Right hindlimb (tissue), 1 donor: ENCODE results near the gene CDC42BPG.

Experiments used
- DNase-seq: peaks from one replicate; pipeline ENCODE4 v3.0.0-alpha.2; 2018

CDC42BPG gene

DNA sequence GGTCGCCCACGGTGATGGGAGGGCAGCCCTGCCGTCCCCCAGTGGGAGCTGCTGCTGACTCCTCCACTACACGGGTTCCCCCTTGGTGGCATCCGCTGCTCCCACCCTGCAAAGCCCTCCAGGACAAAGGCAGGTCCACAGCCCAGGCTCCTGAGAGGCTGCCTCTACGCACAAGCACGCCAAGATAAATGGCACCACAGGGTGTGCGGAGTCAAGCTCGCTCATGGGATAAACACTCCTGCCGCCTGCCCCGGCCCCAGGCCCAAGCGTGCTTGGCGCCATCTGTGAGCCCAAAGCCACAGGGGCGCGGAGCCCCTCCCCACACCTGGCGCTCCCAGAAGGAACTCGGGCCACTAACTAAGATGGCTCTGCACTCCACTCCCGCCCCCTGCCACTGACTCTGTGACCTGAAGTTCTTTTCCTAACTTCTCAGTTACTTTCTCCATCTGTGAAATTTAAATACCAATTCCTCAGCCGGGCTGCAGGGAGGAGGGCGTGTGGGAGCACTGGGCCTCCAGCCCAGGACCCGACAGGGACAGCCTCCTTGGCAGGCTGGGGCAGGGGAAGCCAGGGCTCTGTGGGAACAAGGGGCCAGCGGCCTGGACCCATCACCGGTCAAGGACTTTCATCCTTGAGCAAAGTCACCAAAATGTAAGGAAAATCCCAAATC is 19.1 kb upstream of the CDC42BPG start:
- no peak for DNase-seq

DNA sequence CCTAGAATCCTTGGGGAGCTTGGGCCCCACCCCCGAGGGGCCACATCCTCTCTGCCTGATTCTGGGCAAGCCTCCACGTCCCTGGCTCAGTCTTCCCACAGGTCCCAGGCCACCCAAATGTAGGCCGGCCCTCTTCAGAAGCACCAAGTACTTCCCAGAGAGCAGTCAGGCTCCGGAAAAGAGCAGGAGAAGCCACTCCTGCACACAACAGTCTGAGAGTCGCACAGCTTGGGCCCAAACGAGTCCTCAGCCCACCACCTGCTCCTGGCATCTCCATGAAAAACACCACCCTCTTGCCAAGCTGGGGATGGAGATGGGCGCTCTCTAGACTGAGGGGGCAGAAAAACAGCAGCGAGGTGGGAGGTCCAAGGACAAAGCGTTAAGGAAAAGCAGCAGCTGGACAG is 18.5 kb upstream of the CDC42BPG start:
- DNase-seq: no peak

DNA sequence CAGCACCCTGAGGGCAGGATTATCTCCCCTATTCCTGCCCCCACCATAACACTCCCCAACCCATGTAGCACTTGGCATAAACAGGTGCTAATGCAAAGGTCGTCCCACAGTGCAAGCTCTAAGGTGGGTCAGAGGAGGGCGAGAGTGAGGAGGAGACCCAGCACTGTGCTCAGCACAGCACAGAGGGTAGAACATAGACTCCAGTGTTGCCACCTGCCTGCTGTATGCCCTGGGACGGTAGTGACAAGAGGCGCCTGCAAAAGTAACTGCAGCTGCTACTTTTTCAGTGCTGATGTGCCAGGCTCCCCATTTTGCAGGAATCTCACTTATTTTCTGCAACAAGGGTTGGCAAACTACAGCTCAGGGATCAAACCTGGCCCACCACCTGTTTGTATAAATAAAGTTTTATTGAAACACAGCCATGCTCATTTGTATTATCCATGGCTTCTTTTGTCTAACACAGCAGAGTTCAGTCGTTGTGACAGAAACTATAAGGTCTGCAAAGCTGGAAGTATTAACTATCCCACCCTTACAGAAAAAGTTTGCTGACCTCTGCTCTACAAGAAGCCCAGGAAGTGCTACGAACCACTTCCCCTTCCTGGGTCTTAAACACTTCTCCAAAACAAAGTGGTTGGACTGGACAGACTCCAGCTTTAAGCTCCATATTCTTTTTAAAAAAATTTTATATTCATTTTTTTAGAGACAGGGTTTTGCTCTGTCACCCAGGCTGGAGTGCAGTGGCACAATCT is 16.9 kb upstream of the CDC42BPG start:
- DNase-seq: no peak

DNA sequence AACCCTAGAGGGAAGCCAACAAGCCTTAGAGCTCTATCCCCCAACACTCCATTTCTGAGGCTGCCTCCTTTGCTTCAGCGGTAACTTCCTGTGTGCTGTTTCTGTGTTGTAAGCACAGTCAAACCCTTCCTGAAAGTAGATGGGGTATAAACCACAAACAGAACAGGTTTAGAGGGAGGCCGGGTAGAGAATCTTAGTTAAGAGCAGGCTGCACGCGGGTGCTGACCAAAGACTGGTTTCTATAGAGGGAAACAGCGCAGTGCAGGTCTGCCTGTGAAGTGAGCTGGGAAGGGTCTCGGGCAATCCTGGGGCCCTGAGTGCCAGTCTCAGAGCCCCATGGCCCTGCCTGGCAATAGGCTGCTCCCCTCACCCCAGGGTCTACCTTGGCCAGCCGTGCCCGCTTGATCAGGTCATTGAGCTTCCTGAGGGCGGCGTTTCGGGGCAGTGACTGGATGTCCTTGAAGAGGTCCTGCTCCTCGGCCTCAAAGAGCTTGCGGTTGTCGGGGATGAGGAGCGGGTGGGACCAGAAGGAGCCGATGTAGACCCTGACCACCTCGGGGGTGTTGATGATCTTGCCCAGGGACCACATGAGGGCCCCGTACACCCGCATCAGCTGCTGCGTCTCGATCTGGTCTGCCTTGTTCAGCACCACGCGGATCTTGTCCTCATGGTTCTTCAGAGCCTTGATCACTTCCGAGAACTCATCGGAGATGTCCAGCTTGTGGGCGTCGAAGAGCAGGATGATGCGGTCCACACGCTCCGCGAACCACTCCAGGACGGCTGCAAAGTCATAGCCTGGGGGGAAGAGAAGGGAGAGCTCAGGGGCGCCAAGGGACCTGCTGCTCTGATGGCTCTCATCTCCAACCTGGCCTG is 15.3 kb upstream of the CDC42BPG start:
- DNase-seq: no peak

DNA sequence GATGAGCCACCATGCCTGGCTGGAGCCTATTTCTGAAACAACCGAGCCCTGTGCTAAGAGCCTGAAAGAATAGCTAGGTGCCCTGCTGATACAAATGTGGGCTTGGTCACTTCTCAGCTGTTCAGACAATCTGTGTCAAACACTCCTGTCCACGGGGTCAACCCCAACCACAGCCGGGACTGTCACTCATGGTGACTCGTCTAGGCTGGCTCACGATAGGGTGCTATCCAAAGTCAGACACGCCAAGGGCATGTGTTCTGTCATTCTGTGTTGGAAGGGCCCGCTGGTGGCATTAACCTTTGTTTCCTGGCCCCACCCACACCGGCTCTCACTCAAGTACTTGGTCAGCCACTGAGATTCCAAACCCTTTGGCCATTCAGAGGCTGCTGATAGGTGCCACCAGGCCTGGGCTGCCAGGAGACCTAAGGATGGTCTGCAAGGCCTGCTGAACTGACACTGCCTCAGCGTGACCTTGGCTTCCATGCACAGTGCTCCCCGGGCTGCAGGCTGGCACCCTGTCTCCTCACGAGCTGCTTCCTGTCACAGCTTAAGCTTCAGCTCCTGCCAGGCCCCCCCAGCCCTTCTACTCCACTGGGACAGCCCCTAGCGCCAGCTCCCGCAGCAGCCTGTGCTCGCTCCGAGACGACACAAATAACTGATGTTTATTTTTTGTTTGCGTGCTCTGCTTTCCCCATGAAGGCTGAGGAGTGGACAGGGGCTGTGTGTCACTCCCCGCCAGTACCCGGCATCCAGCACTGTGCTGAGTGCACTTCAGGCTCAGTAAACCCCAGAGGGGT is 14.2 kb upstream of the CDC42BPG start:
- DNase-seq: no peak

DNA sequence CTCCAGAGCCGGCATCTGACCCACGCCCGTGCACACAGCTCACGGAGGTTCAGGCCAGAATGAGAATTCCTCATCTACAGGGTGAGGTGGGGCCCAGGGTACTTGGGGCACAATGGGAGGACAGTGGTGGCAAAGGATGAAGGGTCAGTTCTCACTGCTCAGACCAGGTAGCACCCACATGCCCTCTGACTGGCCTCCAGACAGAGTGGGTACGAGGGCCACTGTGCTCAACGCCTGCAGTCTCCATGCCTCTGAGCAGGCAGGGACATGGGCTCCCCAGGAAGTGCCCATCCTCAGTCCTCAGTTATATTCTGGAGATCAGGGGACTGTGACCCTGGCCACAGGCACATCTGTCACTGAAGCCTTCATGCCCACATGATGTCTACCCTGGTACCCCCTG is 13.0 kb upstream of the CDC42BPG start:
- no peak for DNase-seq

DNA sequence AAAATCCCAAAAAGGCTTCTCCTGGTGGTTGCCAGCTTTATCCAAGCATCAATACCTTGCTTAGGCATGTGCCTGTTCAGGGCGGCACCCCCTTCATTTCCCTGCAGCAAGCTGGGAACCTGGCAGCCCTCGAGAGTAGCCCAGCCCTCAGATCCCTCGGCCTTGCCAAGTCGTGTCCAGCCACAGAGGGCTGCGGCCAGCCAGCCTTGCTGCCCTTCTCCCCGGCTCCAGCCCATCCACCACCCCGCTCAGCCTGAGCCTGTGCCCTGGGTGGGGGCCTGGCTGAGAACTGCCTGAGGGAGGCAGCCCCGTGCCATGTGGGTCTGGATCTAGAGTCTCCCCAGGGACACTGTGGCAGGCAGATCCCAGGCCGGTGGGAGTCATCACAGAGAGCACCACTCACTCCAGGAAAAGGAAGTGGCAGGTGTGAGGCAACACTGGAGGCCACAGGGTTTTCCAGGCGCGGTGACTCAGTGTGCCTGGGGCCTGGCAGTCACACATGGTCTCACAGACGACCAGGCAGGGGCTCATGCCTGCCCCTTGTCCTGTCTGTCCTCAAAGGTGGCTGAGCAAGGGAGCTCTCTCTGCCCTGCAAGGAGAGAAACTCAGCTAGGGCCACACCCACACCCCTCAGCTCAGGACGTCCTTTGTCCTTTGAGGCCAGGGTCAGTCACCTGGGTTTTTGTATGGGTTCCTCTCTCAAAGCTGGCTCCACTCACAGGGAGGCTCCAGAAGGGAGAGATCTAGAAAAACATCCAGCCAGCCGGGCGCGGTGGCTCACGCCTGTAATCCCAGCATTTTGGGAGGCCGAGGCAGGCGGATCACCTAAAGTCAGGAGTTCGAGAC is 12.2 kb upstream of the CDC42BPG start:
- DNase-seq: no peak

DNA sequence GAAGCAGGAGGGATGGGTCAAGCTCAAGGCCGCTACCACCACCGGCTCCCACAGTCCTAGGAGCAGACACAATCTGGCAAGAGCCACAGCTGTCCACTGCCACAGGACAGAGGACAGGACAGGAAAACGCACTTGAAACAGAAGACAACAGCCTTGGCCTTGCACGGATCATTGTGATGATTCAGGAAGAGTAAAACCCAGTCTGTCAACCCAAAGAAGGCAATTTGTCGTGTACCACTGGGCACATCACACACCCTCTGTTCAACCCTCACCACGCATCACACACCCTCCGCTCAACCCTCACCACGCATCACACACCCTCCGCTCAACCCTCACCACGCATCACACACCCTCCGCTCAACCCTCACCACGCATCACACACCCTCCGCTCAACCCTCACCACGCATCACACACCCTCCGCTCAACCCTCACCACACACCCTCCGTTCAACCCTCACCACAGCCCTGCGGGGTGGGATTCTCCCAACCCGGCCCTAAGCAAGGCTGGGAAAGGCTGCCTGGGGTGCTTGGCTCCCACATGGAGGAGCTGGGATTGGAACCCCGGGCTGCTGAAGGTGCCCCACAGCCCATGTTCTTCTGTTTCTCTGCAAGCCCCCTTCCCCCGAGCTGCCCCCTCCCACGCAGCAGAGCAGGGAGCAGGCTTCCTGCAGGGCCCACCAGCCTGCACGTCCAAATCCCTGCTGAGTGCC is 11.3 kb upstream of the CDC42BPG start:
- no peak for DNase-seq

DNA sequence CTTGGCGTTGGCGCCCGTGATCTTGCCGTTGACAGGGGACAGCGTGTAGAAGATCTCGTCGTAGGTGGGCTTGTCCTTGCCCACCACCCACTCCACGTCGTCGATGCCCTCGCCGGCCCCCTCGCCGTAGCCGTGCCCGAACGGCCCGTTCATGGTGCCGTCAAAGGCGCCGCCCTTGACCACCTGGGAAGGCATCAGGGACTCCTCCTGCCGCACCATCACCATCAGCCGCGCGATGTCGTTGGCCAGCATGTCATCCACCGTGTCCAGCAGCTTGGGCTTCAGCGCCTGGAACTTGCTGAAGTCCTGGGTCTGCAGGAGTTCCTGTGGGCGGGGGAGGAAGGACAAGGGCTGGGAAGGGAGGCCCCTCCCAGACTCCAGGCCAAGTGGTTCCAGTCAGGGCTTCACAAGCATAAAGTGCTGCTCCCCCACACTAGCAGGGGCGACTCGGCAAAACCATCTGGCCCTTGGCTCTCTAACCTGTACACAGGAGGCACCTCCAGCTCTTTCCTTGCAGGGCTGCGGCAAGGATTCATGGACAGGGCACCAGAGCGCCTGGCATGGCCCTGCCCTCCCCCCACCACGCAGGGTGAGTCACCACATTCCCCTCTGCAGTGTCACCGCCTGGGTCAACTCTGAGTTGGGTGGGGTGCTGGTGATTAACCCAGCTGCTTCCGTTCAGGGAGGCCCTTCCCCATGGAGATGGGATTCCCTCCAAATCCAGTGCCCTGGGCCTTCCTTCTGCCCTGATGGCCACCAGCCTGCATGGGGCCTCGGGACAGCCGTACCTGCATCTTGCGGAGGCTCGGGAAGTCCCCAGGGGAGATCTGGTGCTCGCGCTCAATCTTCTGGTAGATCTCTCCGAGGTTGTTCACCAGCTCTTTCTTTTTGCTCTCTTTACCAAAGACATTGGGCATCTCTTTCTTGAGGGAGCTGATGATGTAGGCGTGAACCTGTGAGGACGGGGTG is 10.4 kb upstream of the CDC42BPG start:
- peak; percentile 71 for DNase-seq

DNA sequence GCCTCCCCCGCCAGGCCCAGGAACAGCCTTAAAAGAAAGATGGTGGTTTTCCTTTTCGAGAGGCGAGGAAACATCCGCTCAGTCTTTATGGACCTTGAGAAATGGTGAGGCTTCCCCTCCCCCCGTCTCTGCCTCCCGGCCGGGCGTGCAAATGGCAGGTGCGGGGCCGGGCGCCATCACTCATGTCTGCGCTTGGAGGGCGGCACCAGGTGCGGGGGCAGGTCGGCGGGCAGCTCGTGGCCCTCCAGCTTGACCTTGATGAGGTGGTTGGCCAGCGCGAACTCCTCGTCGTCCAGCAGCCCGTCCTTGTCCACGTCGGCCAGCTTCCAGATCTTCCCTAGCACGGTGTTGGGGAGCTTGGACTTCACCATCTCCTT is 9.7 kb upstream of the CDC42BPG start:
- DNase-seq: no peak

DNA sequence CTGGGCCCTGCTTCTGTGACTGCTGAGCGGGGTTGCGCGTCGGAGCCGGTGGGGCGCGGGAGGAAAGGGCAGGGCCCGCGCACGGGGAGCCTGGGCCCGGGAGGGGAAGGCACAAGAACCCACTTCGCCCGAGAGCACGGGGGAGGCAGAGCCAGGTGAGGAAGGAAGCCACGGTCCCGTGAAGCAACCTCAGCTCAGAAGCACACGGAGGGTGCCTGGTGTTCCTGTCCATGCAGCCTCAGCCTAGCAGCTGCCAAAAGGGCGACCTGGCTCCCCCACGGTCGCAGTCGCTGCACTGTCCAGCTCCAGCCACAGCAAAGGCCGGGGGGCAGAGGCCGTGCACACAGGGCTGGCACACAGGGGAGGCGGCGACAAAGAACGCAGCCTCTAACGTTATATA is 9.3 kb upstream of the CDC42BPG start:
- no peak for DNase-seq

DNA sequence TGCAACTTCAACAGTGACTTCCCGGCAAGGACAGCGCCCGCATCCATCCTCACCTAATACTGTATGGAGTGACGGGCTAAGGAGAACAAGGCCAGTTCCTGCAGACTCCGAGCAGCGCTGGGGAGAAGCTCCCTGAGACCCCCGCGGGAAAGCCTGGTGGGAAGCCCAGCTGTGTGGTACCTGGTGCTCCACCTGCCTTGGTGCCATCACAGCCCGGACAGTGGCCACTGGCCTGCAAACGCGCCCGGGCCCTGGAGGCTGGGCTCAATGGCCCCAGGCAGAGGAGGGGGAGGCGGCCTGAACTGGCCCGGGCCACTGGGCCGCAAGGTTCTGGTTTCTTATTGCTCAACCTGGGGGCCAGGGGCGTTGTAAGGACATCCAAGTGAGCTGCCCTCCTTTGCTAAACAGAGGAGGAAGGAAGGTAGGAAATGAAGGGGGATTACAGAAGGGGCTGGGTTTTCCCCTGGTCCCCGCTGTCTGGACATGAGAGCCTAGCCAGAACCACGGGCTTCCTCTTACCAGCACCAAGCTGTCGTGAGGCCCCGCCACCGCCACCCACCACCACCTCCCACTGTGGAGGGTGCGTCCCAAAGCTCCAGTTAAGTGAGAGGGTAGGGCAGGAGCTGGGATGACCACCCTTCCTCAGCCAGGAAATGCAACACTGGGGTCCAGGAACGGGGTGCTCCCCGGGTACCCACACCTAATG is 8.5 kb upstream of the CDC42BPG start:
- no peak for DNase-seq

DNA sequence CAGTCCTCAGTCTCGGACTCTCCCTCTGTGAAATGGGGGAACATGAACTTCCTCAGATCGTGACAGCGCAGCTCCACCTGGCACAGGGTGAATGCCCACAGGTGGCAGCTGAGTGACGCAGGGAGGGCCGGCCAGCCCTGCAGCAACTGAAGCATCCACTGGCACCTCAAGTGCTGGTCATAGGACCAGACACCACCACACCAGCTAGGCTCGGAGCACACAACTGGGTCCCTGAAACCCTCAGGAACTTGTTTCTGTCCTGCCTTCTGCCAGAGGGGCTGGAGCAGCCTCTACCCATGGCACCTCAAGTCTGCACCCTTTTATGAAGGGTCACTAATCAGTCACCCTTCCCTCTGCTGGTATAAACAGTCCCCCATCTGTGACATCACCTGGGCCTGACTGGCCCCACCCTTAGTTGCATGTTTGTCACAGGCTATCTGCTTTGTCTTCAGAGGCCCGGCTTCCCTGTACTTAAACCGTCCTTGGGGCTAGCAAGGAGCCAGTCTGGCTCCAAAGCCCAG is 7.4 kb upstream of the CDC42BPG start:
- DNase-seq: no peak

DNA sequence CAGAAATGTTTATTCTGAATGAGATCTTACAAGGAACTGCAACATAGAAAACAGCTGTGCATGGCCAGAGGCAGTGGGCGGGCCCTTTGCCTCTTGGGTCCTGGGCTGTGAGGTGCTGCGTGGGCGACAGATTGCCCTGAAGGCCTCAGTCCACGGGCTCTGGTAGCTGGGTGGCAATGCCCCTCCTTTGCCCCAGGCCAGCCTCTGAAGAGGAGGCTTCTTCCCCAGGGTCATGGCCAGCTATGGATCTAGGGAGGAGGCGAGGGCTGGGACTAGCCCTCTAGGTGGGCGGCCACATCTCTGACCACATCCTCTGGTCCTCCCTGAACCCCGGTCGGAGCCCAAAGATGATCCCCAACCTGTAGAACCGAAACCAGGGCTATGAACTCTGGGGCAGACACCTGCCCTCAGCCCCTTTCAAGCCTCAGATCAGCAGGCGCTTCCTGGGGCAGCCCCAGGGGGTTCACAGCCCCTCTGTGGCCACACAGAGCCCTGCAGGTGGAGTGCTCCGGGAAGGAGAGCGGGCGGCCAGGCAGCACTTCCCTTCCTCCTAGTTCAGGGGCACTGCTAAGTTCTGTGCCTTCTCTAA is 6.6 kb upstream of the CDC42BPG start:
- DNase-seq: no peak

DNA sequence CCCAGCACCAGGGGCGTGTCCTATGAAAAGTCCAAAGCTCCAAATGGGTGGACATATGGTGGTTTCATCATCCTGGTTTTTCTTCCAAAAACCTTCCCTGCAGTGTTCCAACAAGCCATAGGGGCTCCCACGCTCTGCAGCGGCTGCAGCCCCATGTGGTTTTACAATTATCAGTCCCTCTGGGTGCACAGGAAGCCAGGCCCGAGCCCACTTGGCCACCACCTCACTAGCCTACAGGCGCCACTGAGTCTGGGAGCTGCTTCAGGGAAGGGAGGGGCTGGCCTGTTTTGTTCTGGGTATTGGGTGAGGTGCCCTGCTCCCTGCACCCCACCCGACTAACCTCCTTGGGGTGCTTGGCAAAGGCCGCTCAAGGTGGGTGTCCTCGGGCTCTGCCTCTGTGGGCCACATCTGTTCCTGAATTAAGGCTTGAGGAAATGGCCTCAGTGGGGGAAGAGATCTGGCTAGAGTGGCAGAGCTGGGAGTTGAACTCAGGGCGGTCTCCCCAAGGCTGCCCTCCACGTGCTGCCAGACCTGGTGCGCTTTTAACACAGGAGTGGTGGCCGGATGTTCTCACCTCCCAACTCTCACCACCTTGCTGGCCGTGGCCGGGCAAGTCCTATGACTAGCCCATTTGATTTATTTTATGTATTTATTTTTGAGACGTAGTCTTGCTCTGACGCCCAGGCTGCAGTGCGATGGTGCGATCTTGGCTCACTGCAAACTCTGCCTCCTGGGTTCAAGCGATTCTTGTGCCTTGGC is 5.3 kb upstream of the CDC42BPG start:
- no peak for DNase-seq

DNA sequence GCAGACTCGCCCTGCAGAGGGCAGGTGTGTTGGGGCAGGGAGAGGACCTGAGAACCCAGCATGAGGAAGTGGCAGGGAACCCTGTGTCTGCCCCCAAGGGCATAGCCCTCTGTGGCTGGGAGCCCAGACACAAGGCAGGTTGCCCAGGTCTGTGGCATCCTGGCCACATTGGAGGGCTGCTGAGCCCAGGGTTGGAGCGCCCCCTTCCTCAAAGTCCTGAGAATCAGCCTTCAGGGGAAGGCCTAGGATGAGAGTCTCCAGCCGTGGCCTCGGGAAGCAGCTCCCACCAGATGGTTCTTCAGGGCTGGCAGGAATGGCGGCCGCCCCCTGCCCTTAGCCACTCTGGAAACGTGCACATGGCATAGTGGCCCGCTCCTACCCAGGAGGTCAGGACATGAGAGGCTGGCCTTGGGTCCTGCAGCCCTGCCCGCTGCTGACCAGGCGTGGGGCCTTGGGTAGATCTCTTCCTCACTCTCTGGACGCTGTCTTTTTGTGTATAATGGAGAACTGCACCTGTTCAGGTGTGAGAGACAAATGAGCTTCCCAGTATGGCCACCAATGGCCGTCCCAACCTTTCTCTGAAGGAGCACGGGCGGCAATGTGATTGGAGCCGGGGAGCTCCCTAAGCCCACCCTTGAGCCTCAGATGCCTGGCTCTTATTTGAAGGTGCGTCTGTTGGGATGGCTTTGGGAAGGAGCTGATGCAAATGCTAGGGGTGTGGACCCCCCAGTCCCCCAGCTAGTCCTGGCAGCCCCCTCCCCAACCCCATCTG is 4.6 kb upstream of the CDC42BPG start:
- no peak for DNase-seq

DNA sequence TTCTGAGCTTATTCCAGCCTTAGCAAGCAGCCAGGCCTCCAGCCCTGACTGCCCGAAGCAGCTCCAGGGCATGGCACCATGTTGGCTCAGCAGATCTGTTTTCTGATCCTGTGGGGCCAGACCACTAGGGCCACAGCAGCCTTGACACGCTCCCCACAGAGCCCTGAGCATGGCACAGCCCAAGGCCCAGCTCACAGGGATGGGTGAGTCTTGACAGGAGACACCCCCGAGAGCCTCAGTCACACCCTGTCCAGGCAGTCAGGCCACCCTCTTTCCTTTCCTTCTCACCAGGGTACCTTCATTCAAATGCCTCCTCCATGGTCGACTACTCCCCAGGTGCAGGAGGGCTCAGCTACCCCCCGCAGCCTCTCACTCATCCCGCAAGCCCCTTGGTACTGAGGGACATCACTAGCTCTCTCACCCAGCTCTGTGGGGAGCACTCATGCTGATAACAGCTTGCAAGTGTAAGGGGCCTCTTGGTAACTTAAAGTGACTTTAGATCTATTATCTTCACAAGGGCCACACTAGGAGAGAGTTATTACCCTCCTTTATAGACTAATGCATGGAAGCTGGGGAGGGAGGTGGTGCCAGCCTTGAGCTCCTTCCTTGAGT is 3.9 kb upstream of the CDC42BPG start:
- DNase-seq: no peak
